GM12878 (cell line): ENCODE measurements around the gene KRT73.

Experiments used
- CHD1 ChIP-seq: IDR thresholded peaks from 2 replicates; pipeline ENCODE4 v1.6.1; 2012; ENCODE audit warnings: low read depth, low read length, improper control_type of control experiment
- FOS ChIP-seq: IDR thresholded peaks from 3 replicates; pipeline ENCODE4 v1.6.1; 2011; ENCODE audit warnings: borderline replicate concordance; ENCODE audit not compliant: insufficient read length; ENCODE audit errors: extremely low read depth
- POLR2AphosphoS2 ChIP-seq: IDR thresholded peaks from 2 replicates; pipeline ENCODE4 v1.6.1; 2011; ENCODE audit warnings: low read depth, mild to moderate bottlenecking, low read length, improper control_type of control experiment, moderate library complexity

- TF ChIP-seq CHD1 (no peak), POLR2AphosphoS2 (no peak), FOS (no peak)
Measured at GRCh38 chr12:52636189-52636588, 17.8 kb upstream of the KRT73 start.
